ENCODE measurements around the gene KLC4.

KLC4 gene

DNA sequence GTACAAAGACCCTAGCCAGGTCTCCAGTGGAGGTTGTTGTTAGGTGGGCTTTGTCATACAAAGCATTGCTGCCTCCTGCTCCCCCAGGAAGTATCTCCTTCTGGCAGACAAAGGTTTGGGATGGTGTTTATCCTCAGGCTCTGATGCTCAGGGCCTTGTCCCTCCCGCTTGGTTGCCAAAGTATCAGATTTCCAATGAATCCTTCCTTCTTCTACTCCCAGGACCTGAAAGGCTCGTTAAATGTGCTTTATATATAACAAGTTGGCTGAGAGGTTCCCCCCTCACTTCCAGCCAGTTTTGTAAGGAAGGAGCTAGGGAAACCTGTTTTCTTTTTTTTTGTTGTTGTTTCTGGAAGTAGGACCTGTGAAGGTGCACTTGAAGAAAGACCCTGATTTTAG is 31.1 kb downstream of the KLC4 start:
- Histone ChIP-seq H3K4me3 (ENCODE audit: insufficient read length, low read depth) (no peak overlapping the region), H3K27me3 (ENCODE audit: insufficient read depth, insufficient read length) (no peaks in the 10 kb centered on the region), H3K4me1 (ENCODE audit: insufficient read depth, insufficient read length) (no peaks in the 10 kb centered on the region), H3K9me3 (ENCODE audit: insufficient read depth, low read length) (no peaks in the 10 kb centered on the region), H3K9ac (ENCODE audit: insufficient read length, low read depth) (peak overlapping the region; percentile 51), H3K36me3 (ENCODE audit: insufficient read depth, insufficient read length, low read length) (no peaks in the 10 kb centered on the region)
- TF ChIP-seq YY1 (IDR thresholded peaks at IDR 0.05; ENCODE audit: insufficient read depth, insufficient read length): no peak
- no peak for TF ChIP-seq ZNF274 (IDR thresholded peaks at IDR 0.05; ENCODE audit: low read depth, low read length)
- no peak for TF ChIP-seq SUZ12 (IDR thresholded peaks at IDR 0.05; ENCODE audit: extremely low read depth, insufficient read depth, insufficient read length)
- DNase-seq (ENCODE audit: low read depth, low spot score): no peak

DNA sequence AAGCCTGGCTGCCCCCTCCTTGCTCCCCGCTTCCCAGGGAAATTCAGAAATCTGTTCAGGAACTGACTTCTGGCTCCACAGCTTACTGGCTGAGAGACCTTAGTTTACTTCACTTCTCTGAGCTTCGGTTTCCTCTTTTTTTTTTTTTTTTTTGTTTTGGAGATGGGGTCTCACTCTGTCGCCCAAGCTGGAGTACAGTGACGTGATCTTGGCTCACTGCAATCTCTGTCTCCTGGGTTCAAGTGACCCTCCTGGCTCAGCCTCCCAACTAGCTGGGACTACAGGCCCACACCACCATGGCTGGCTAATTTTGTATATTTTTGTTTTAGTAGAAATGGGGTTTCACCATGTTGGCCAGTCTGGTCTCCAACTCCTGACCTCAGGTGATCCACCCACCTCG is 31.6 kb downstream of the KLC4 start:
- Histone ChIP-seq H3K9ac (ENCODE audit: insufficient read length, low read depth) (peak overlapping the region; percentile 51), H3K4me3 (ENCODE audit: insufficient read length, low read depth) (no peak overlapping the region), H3K4me1 (ENCODE audit: insufficient read depth, insufficient read length) (no peaks in the 10 kb centered on the region), H3K36me3 (ENCODE audit: insufficient read depth, insufficient read length, low read length) (no peaks in the 10 kb centered on the region), H3K27me3 (ENCODE audit: insufficient read depth, insufficient read length) (no peaks in the 10 kb centered on the region), H3K9me3 (ENCODE audit: insufficient read depth, low read length) (no peaks in the 10 kb centered on the region)
- no peak for TF ChIP-seq ZNF274 (IDR thresholded peaks at IDR 0.05; ENCODE audit: low read depth, low read length)
- TF ChIP-seq YY1 (IDR thresholded peaks at IDR 0.05; ENCODE audit: insufficient read depth, insufficient read length): no peak
- no peak for TF ChIP-seq SUZ12 (IDR thresholded peaks at IDR 0.05; ENCODE audit: extremely low read depth, insufficient read depth, insufficient read length)
- no peak for DNase-seq (ENCODE audit: low read depth, low spot score)

DNA sequence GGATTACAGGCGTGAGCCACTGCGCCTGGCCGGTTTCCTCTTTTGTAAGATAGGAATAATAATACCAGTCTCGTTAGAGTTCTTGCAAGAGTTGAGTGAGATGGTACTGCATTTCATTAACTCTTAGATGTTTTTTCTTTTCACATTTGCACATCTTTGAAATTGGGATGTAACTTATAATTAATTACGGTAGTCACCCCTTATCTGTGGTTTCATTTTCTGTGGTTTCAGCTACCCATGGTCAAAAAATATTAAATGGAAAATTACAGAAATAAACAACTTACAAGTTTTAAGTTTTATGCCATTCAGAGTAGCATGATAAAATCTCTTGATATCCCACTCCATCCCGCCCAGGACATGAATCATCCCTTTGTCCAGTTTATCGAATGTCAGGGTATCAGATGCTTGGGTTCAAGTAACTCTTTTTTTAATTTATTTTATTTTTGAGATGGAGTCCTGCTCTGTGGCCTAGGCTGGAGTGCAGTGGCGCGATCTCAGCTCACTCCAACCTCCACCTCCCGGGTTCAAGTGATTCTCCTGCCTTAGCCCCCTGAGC is 32.1 kb downstream of the KLC4 start:
- H3K9ac ChIP-seq (ENCODE audit: insufficient read length, low read depth): no peak overlapping the region
- H3K4me3 ChIP-seq (ENCODE audit: insufficient read length, low read depth): no peak overlapping the region
- DNase-seq (ENCODE audit: low read depth, low spot score): no peak
- no peaks in the 10 kb centered on the region for H3K9me3 ChIP-seq (ENCODE audit: insufficient read depth, low read length)
- H3K36me3 ChIP-seq (ENCODE audit: insufficient read depth, insufficient read length, low read length): no peaks in the 10 kb centered on the region
- TF ChIP-seq SUZ12 (IDR thresholded peaks at IDR 0.05; ENCODE audit: extremely low read depth, insufficient read depth, insufficient read length) (no peak), ZNF274 (IDR thresholded peaks at IDR 0.05; ENCODE audit: low read depth, low read length) (no peak), YY1 (IDR thresholded peaks at IDR 0.05; ENCODE audit: insufficient read depth, insufficient read length) (no peak)
- peaks cover 2% of the 10 kb centered on the region for H3K4me1 ChIP-seq (ENCODE audit: insufficient read depth, insufficient read length)
- no peaks in the 10 kb centered on the region for H3K27me3 ChIP-seq (ENCODE audit: insufficient read depth, insufficient read length)

DNA sequence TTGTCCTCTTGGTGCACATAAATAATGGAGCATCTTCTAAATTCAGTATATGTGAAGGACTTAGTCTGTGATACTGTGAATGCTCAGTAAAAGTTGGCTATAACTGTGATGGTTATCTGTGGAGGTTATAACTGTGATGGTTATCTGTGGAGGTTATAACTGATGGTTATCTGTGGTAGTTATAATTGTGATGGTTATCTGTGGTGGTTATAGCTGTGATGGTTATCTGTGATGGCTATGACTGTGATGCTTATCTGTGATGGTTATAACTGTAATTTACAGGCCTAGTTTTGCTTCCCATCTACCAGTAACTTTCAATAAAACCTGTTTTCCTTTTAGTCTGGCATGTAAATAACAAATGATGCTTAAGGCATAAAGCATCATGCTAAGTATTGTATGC is 33.2 kb downstream of the KLC4 start:
- H3K4me1 ChIP-seq (ENCODE audit: insufficient read depth, insufficient read length): peaks cover 3% of the 10 kb centered on the region
- TF ChIP-seq SUZ12 (IDR thresholded peaks at IDR 0.05; ENCODE audit: extremely low read depth, insufficient read depth, insufficient read length): no peak
- no peak for TF ChIP-seq YY1 (IDR thresholded peaks at IDR 0.05; ENCODE audit: insufficient read depth, insufficient read length)
- TF ChIP-seq ZNF274 (IDR thresholded peaks at IDR 0.05; ENCODE audit: low read depth, low read length): no peak

DNA sequence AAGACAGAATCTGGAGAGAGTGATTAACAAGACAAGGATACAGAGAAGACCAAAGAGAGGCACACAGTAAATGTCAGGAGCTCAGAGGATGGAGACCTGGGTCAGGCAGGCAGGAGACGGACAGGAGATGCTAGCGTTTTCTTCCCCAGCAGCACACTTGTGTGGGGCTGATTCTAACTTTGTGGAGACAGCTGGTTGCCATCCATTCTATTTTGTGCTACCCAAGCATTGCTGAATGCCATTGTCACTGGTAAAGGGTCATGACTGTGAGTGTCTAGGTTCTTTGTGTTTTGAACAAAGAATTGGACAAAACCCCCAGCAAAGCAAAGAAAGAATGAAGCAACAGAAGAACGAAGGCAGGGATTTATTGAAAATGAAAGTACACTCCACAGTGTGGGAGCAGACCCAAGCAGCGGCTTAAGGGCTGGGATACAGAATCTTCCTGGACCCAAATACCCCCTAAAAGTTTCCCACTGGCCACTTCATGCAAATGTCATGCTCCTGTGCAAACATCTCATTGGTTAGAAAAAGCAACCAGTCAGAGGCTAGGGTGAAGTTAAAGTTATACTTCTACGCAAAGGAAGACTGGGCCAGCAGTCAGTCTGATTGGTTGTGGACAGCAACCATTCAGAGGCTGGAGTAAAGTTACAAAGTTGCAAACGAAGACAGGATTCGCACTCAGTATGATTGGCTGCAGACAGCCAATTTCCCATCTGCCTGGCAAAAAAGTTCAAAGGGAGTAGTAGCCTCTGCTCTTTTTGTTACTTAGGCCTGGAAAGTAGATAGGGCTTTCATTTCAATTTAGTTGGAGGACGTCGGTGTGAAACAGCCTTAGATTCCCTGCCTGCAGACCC is 34.2 kb downstream of the KLC4 start:
- Histone ChIP-seq H3K9ac (ENCODE audit: insufficient read length, low read depth) (no peak overlapping the region), H3K36me3 (ENCODE audit: insufficient read depth, insufficient read length, low read length) (no peaks in the 10 kb centered on the region), H3K4me1 (ENCODE audit: insufficient read depth, insufficient read length) (peaks cover 7% of the 10 kb centered on the region), H3K4me3 (ENCODE audit: insufficient read length, low read depth) (no peak overlapping the region), H3K27me3 (ENCODE audit: insufficient read depth, insufficient read length) (no peaks in the 10 kb centered on the region), H3K9me3 (ENCODE audit: insufficient read depth, low read length) (no peaks in the 10 kb centered on the region)
- no peak for DNase-seq (ENCODE audit: low read depth, low spot score)
- no peak for TF ChIP-seq YY1 (IDR thresholded peaks at IDR 0.05; ENCODE audit: insufficient read depth, insufficient read length)
- no peak for TF ChIP-seq SUZ12 (IDR thresholded peaks at IDR 0.05; ENCODE audit: extremely low read depth, insufficient read depth, insufficient read length)
- no peak for TF ChIP-seq ZNF274 (IDR thresholded peaks at IDR 0.05; ENCODE audit: low read depth, low read length)

More for the DNA sequence above, 33.2 kb downstream of the KLC4 start:
- Histone ChIP-seq H3K9ac (ENCODE audit: insufficient read length, low read depth) (no peak overlapping the region), H3K9me3 (ENCODE audit: insufficient read depth, low read length) (no peaks in the 10 kb centered on the region), H3K36me3 (ENCODE audit: insufficient read depth, insufficient read length, low read length) (no peaks in the 10 kb centered on the region), H3K4me3 (ENCODE audit: insufficient read length, low read depth) (no peak overlapping the region), H3K27me3 (ENCODE audit: insufficient read depth, insufficient read length) (no peaks in the 10 kb centered on the region)
- DNase-seq (ENCODE audit: low read depth, low spot score): no peak

DNA sequence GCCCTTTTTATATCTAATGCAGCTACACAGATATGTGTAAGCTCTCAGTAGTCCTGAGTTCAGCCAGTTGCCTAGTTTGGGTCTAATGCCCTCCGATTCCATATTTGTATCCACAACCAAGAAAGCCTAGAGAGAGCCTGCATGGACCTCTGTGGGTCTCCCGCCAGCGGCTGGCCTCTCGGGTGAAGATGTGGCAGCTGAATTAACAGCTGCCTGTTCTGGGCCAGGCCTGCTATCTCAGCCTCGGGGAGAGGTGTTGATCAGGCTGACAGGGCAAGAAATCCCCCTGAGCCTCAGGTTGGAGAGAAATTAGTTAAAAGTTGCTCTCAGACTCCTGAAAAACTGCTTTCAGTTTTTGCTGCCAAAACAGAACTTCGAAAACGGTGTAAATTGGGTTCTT is 36.5 kb downstream of the KLC4 start:
- no peak for DNase-seq (ENCODE audit: low read depth, low spot score)
- no peak for TF ChIP-seq YY1 (IDR thresholded peaks at IDR 0.05; ENCODE audit: insufficient read depth, insufficient read length)
- TF ChIP-seq SUZ12 (IDR thresholded peaks at IDR 0.05; ENCODE audit: extremely low read depth, insufficient read depth, insufficient read length): no peak
- no peak for TF ChIP-seq ZNF274 (IDR thresholded peaks at IDR 0.05; ENCODE audit: low read depth, low read length)
- Histone ChIP-seq H3K4me1 (ENCODE audit: insufficient read depth, insufficient read length) (peaks cover 7% of the 10 kb centered on the region), H3K9ac (ENCODE audit: insufficient read length, low read depth) (peak overlapping the region; percentile 42), H3K9me3 (ENCODE audit: insufficient read depth, low read length) (no peaks in the 10 kb centered on the region), H3K36me3 (ENCODE audit: insufficient read depth, insufficient read length, low read length) (no peaks in the 10 kb centered on the region), H3K27me3 (ENCODE audit: insufficient read depth, insufficient read length) (no peaks in the 10 kb centered on the region), H3K4me3 (ENCODE audit: insufficient read length, low read depth) (no peak overlapping the region)

DNA sequence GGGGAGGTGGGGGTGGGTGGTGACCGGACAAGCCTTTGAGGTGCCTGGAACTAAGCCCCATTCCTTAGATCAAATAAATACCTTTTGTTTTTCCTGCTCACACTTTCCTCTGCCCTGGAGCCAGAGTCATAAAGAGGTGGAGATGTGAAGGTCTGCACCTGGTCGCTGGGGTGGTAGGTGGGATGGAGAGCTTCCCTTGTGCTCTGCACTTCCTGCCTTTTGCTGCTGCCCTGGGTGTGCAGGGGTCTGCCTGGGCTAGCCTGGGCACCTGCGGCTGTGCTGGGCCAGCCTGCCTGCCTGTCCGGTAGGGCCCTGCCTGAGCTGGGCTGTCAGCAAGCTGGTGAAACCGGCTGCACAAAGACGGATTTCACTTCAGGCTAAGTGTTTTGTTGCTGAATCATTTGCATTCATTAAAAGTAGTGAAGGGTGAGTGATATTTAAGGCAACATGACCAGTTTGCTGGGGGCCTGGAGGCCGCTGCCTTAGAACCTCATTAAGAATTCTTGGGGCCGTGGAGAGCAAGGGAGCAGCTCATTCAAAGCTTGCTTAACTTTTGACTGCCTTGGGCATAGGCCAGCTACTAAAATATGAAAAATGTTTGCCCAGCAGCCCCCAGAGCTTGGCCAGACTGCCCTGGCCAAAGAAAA is 37.1 kb downstream of the KLC4 start:
- DNase-seq (ENCODE audit: low read depth, low spot score): no peak
- TF ChIP-seq SUZ12 (IDR thresholded peaks at IDR 0.05; ENCODE audit: extremely low read depth, insufficient read depth, insufficient read length) (no peak), YY1 (IDR thresholded peaks at IDR 0.05; ENCODE audit: insufficient read depth, insufficient read length) (no peak), ZNF274 (IDR thresholded peaks at IDR 0.05; ENCODE audit: low read depth, low read length) (no peak)
- peaks cover 7% of the 10 kb centered on the region for H3K4me1 ChIP-seq (ENCODE audit: insufficient read depth, insufficient read length)

More for the DNA sequence above, 37.1 kb downstream of the KLC4 start:
- Histone ChIP-seq H3K9me3 (ENCODE audit: insufficient read depth, low read length) (no peaks in the 10 kb centered on the region), H3K36me3 (ENCODE audit: insufficient read depth, insufficient read length, low read length) (no peaks in the 10 kb centered on the region), H3K27me3 (ENCODE audit: insufficient read depth, insufficient read length) (no peaks in the 10 kb centered on the region), H3K4me3 (ENCODE audit: insufficient read length, low read depth) (no peak overlapping the region), H3K9ac (ENCODE audit: insufficient read length, low read depth) (peak overlapping the region; percentile 42)
